HCEC 1CT (cell line): ENCODE results near the gene PAK1.
A peak's percentile ranks its signal among the peaks of the same experiment; 100 is the strongest.
"Not testable (repeated sequence)": the region's sequence is repeated elsewhere in the genome, so short reads cannot be mapped to it uniquely, and the experiment has no call there.

Experiments
- DNase-seq: peaks from one replicate; pipeline ENCODE4 v3.0.0-alpha.2; 2017

Gene PAK1

GRCh38 chr11:77300695-77301094 is 173.2 kb downstream of the PAK1 start:
- DNase-seq, result no peak

GRCh38 chr11:77300028-77300427 is 173.9 kb downstream of the PAK1 start:
- not testable (repeated sequence) for DNase-seq

GRCh38 chr11:77299528-77299993 is 174.3 kb downstream of the PAK1 start:
- no peak for DNase-seq

GRCh38 chr11:77294040-77294439 is 179.9 kb downstream of the PAK1 start:
- DNase-seq, result no peak

GRCh38 chr11:77289737-77290136 is 184.2 kb downstream of the PAK1 start:
- DNase-seq, result no peak

GRCh38 chr11:77287615-77288273 is 186.2 kb downstream of the PAK1 start:
- DNase-seq, result peak; percentile 97

GRCh38 chr11:77287136-77287535 is 186.8 kb downstream of the PAK1 start:
- DNase-seq, result peak; percentile 37

GRCh38 chr11:77284476-77285468 is 189.1 kb downstream of the PAK1 start:
- no peak for DNase-seq

GRCh38 chr11:77283101-77283500 is 190.8 kb downstream of the PAK1 start:
- no peak for DNase-seq

- DNase-seq, result peak; percentile 54
These were observed 195.0 kb downstream of the PAK1 start for GRCh38 chr11:77278595-77279506.

GRCh38 chr11:77276271-77276670 is 197.6 kb downstream of the PAK1 start:
- DNase-seq, result no peak
